ENCODE results near the gene USP5. TPM values are rescaled to one million over a fixed set of nuclear protein-coding genes. Genes with fewer than 3 reads are reported as not detected.
A peak's percentile ranks its signal among the peaks of the same experiment; 100 is the strongest.

USP5 gene
- 78.1 TPM for total RNA-seq

- DNase-seq (ENCODE audit: low read depth in 2 of 3, low spot score in 2 of 3): peak; percentile 96 to 100 (median 99)
These were observed at the start of gene USP5 for GRCh38 chr12:6851921-6852650. Gene USP5 (plus strand): TSS chr12:6852150. CDS start chr12:6852180, 30 bp downstream.

GRCh38 chr12:6807170-6807569 lies 44.8 kb upstream of the USP5 start:
- DNase-seq (ENCODE audit: low read depth in 2 of 3, low spot score in 2 of 3): no peak

GRCh38 chr12:6809056-6809455 lies 42.9 kb upstream of the USP5 start:
- DNase-seq (ENCODE audit: low read depth in 2 of 3, low spot score in 2 of 3): no peak

- DNase-seq (ENCODE audit: low read depth in 2 of 3, low spot score in 2 of 3): no peak
These were observed 41.2 kb upstream of the USP5 start for GRCh38 chr12:6810758-6811157.

- DNase-seq (ENCODE audit: low read depth in 2 of 3, low spot score in 2 of 3): no peak
These were observed 38.6 kb upstream of the USP5 start for GRCh38 chr12:6813363-6813762.

- no peak for DNase-seq (ENCODE audit: low read depth in 2 of 3, low spot score in 2 of 3)
These were observed 35.4 kb upstream of the USP5 start for GRCh38 chr12:6816598-6816997.

GRCh38 chr12:6817098-6817497 lies 34.9 kb upstream of the USP5 start:
- DNase-seq (ENCODE audit: low read depth in 2 of 3, low spot score in 2 of 3): no peak

- DNase-seq (ENCODE audit: low read depth in 2 of 3, low spot score in 2 of 3): no peak
These were observed 34.2 kb upstream of the USP5 start for GRCh38 chr12:6817662-6818157.

GRCh38 chr12:6818222-6818621 lies 33.7 kb upstream of the USP5 start:
- no peak for DNase-seq (ENCODE audit: low read depth in 2 of 3, low spot score in 2 of 3)

- DNase-seq (ENCODE audit: low read depth in 2 of 3, low spot score in 2 of 3): no peak
These were observed 33.3 kb upstream of the USP5 start for GRCh38 chr12:6818645-6819044.

- DNase-seq (ENCODE audit: low read depth in 2 of 3, low spot score in 2 of 3): no peak
These were observed 32.6 kb upstream of the USP5 start for GRCh38 chr12:6819106-6820030.

GRCh38 chr12:6820166-6820565 lies 31.8 kb upstream of the USP5 start:
- no peak for DNase-seq (ENCODE audit: low read depth in 2 of 3, low spot score in 2 of 3)

GRCh38 chr12:6821591-6822425 lies 30.1 kb upstream of the USP5 start, which contains the start of gene GPR162:
Gene GPR162 (plus strand): TSS chr12:6821821. CDS start chr12:6823899, 2,078 bp downstream.
- peak in 2 of 3 donors; percentile 24 to 38 for DNase-seq (ENCODE audit: low read depth in 2 of 3, low spot score in 2 of 3)

GRCh38 chr12:6822426-6823135 lies 29.4 kb upstream of the USP5 start:
- no peak for DNase-seq (ENCODE audit: low read depth in 2 of 3, low spot score in 2 of 3)

GRCh38 chr12:6823182-6824084 lies 28.5 kb upstream of the USP5 start:
- DNase-seq (ENCODE audit: low read depth in 2 of 3, low spot score in 2 of 3): no peak

- no peak for DNase-seq (ENCODE audit: low read depth in 2 of 3, low spot score in 2 of 3)
These were observed 27.7 kb upstream of the USP5 start for GRCh38 chr12:6824085-6824775.

- no peak for DNase-seq (ENCODE audit: low read depth in 2 of 3, low spot score in 2 of 3)
These were observed 27.0 kb upstream of the USP5 start for GRCh38 chr12:6824901-6825381.

Measured in hematopoietic multipotent progenitor cell (in vitro differentiated cells).